Stimulated activated CD4-positive, alpha-beta T cell treated with anti-CD3 and anti-CD28 coated beads, Interleukin-4, amount 100 ng/mL, for 24 hours (primary cell): ENCODE data around the gene E2F4.
A peak's percentile ranks its signal among the peaks of the same experiment; 100 is the strongest.

Experiments
- DNase-seq: peaks from one replicate; pipeline ENCODE4 v3.0.0-alpha.2; 2020

Gene E2F4

DNA sequence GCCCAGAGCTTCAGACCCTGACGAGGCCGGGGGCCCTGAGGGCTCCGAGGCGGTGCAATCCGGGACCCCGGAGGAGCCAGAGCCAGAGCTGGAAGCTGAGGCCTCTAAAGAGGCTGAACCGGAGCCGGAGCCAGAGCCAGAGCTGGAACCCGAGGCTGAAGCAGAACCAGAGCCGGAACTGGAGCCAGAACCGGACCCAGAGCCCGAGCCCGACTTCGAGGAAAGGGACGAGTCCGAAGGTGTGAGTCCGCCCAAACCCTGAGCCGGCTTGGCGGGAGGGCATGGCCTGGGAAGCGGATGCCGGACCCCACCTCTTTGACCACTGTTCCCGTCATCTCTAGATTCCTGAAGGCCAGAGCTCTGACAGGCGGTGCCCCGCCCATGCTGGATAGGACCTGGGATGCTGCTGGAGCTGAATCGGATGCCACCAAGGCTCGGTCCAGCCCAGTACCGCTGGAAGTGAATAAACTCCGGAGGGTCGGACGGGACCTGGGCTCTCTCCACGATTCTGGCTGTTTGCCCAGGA, 17.2 kb upstream of the E2F4 start:
- DNase-seq, result no peak

DNA sequence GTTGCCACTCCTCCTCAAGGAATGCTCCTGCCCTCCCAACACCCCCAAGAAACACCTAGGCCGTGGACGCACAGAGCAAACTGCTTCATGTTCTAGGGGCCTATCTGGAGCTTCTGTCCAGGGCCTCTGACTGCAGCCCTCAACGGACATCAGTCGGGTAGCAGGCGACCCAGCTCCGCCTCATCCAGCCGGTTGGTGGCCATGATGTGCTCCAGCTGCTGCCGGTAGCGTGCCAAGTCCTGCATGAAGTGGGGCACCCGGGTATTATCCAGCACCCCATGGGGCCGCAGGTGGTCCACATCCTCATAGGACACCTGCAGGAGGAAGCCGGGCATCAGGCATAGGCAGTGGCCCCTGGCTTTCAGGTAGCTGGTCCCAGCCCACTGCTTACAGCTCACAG, 15.3 kb upstream of the E2F4 start:
- DNase-seq, result no peak

DNA sequence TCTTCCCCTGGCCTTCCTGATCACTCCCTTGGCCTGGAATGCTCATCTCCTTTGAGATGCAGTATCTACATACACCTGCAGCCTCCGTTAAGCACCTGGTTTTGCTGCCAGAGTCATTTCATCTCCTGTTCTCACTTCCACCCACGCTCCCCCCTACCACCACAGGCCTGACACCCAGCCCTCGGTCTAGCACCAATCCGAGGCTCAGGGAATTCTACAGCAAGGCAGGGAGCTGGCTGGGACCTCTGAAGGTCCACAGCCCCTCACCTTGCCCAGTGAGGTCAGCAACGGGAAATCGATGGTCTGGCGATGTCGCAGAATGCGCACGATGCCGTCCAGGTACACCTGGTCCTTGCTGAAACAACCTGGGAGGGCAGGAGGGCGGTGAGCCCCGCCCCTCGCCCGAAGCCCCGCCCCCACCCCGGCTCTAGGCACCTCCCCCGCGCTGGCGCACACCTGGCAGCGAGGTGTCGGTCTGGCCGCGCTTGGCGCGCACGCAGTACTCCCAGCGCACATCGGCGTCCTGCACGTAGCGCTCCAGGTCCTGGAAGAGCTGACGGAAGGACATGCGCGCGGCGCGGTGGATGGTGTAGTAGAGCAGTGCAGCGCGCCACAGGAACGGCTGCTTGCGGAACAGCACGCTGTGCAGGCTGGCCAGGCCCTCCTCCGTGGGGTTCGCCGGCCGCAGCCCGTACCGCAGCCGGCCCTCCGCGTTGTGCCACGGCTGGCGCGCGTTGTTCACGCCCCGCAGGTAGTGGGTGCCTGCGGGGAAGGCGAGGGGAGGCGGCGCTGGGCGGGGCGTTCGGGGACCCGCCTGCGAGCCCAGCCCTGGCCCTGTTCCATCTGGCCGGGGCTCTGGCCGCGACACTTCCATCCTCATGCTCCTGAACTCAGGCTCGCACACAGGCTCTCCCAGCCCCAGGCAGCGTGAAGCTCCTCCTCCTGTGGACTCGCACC, 13.9 kb upstream of the E2F4 start:
- DNase-seq, result peak; percentile 42

DNA sequence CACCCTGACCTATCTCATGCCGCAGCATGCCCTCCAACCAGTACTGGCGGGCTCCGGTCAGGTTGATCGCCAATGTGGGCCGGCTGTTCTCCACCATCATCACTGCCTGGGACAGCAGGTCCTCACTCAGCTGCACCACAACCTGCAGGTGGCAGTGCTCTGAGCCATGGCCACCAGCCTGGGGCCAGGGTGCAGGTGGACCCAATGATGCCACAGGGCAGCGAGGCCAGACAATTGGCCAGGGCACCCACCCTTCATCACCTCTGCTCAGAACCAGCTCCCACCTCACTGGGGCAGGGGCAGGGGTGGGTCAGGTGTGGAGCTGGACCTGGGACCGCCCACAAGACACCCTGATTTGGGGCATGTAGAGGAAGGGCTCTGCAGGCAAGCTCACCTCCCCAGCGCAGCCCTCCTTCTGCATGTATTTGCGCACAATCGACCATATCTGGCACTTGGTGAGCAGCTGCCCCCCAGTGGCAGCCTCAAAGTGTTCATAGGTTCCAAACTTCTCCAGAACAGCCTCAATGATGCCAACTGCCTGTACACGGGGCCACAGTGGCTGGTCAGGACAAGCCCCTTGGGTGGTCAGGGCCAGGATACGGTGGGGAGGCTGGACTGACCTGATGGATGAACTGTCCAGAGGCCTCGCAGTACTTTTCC, 12.4 kb upstream of the E2F4 start:
- DNase-seq, result no peak

DNA sequence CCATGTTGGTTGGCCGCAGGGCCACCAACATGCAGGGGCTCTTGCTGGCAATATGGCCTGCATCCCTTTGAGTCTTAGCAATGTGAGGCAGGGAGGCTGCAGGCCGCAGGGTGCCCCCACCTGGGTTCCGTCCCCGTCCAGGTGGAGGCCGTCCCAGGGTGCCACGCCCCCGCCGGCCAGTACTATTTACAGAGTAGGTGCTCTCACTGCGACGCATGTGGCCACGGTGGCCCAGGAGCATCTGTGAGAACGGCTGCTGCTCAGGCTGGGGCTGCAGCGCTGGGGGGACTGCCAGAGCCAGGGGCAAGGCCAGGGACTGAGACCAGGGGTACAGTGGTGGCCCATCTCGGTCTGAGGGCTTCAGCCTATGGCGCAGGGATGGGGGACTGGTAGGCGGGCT, 11.8 kb upstream of the E2F4 start:
- no peak for DNase-seq

DNA sequence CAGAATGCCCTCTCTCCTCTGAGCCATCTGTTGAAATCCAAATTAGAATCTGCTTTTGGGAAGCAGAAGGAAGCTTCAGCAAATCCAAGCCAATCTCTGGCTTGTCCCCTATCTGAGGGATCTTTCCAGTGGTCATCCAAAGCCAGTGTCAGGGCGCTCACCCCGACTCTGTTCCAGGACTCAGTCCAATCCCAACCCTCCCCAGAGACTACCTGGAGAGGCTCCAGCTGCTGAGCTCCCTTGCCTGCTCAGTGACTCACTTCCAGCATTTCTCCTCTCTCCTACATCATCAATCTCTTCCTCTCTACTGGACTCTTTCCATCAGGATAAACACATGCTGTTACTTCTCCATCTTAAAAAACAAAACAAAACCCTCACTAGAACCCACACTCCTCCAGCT, 10.6 kb upstream of the E2F4 start:
- DNase-seq, result no peak

DNA sequence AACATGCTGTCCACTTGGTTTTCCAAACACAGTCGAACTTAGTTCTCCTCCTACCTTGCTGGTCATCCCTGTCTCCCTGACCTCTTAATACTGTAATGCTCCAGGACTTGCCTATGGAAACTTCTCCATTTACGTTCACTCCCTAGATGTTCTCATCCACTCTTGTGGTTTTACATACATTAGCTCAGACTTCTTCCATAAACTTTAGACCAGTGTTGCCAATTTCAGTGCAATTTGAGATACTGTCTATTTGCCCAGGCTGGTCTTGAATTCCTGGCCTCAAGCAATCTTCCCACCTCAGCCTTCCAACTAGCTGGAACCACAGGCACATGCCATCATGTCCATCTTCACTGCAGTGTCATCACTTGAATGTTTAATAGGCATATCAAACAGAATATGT, 9.7 kb upstream of the E2F4 start:
- no peak for DNase-seq

DNA sequence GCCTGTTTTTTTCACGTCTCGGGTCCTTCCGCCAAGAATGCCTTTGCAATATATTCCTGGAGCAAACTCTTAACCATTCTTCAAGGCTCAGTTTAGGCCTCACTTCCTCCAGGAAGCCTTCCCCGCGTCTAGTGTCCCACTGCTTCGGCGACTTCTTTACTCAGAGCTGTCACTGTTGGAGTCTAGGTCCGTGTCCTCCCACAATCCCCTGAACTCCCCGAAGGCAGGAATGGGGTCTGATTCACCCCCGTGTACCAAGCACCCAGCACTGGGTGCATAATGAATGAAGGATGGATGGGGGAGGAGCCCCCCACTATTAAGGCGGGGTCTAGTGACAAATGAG, 8.7 kb upstream of the E2F4 start:
- no peak for DNase-seq

DNA sequence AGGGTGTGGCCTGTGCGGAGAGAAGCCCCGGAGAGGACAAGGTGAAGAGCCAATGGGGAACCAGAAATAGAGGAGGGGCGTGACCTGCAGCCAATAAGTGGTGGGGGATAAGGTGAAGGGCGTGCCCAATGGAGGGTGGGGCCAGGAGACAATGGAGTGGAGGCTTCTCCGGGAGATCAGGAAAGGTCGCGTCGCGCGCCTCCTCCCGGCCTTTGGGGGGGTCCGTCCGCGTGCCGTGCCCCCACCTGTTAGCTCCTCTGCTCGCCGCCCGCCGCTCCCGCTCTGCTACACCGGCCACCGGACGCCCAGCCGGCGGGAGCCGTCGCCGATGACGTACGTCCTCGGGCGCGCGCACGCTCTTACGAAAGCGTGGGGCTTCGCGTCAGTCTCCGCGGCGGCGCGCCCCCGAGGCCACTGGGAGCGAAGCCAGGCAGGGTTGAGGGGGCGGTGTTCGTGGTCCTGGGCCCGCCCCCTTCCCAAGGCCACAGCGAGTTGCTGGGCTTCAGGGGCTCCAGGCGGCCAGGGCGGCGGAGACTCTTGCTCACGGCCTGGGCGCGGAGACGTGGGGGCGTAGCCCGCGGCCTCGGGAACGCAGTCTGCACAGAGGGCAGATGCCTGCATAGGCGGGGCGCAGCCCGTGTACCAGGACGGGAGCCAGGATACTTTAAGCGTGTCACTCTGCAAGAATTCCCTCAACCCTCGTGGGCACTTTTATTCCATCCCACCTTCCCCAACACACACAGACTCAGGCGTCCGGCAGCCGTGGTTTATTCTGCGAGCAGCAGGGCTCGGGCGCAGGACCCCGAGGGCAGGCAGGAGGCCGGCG, 8.1 kb upstream of the E2F4 start, which contains the start of gene MATCAP1:
MATCAP1 (minus strand) TSS at position 337 of the 826 bp plus-strand sequence. CDS start 3,353 bp downstream, outside the sequence.
- DNase-seq, result peak; percentile 96

DNA sequence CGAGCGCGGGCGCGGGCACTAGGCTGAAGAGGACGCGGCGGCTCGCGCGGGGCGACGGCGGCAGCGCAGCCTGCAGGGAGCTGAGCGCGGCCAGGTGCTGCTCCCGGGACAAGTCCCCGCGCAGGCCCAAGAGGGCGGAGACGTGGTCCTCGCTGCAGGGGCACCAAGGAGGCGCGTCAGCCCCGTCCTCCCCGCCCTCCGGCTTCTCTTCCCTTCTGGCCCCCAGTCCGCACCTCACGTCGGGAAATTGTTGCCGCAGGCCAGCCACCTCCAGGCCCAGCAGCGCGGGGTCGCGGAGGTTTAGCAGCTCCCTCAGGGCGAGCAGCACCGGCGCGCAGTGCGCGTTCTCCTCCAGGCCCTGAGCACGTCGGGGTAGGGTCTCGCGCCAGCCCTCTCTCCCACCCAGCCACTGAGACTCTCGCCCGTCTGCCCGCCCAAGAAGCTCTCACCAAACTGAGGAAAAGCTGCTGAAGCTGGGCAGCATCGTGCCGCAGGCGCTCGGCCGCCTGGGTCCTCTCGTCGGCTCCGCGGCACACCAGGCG, 7.4 kb upstream of the E2F4 start:
- no peak for DNase-seq

DNA sequence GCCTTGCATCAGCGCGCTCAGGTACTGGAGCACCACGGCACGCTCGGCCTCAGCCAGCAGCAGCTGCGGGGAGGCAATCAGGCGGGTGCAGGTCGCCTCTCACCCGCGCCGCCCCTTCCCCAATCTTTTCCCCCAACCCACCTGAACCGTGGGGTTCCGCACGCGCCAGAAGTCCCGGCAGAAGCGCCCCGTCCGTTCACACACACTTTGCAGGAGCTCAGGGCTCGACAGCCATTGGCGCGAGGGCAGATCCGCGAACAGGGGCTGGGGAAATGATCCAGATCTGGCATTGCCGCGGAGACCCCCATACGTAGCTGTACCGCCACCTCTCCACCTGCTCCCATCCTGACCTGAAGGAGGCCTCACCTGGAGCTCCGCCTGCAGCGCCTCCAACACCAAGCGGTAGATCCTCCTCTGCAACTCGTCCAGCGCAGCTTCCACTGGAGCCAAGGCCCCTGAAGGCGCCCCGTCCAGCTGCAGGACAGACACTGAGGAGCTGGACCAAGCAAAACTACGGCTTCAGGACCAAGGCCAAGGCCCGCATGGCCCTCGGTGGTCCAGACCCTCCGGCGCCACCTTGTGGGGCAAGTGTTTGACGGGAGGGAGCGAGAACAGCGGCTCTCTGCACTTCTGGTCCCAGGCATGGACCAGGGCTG, 6.8 kb upstream of the E2F4 start:
- DNase-seq, result peak; percentile 88

DNA sequence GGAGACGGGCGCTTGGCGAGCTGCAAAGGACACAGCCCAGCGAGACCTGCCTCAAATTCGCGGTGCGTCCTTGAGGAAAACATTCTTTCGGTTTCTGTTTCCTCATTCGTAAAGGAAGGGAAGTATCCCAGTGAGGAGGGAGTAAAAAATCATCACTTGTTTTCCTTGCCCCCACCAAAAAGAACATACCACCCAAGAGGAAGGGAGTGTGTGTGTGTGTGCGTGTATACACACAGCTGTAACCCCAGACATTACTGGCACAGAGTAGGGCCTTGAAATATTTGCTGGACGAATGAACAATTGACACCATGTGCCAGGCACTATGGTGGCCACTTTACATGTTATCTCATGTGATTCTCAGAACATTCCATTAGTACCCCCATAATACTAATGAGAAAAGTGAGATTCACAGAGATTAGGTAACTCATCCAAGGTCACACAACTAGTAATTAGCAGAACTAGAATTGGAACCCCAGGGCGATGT, 6.3 kb upstream of the E2F4 start:
- DNase-seq, result no peak

DNA sequence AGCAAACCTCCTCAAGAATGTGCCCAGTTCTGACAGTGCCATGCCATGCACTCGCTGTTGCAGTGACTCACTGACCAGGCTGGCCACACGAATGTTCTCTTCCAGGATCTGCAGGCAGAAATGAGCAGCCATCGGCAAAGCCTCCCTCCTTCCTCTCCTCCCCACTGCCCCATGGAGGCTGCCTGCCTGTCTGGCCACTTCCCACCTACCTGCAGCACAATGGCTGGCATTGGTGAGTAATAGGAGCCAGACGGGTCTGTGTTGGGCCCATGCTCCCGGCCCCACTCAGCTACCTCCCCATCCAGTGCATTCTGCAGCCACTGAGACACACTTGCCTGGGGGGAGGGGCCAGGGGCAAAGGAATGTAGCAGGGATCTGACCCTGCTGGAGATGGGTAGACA, 5.4 kb upstream of the E2F4 start:
- no peak for DNase-seq

DNA sequence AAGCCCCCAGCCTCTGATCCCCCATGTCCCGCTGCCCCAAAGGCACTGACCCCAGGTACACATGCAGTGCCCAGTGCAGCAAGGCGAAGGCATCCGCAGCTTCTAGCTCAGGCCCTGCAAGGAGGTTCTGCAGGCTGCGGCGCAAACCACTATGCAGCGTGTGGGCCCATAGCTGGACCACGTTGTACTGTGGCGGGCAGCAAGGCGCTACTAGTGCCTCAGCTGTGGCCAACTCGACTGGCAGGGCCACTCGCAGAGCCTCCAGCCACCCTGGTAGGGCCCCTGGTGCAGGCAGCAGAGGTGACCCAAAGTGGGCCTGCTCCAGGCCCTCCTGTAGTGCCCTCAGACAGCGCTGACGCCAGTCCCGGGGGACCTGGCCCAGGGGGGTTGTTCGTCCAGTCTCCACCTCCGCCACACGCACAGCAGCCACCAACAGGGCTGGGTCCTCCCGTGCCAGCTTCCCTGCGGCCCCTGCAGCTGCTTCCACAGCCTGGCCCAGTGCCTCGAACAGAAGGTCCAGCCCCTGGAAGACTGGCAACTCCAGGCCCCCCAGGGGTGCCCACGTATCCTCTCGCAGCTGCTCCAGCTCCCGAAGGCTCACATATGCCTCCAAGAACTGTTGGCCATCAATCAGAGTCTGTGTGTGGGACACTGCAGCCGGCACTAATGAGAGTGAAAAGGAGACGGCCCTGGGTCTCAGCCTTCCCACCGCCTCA, 4.6 kb upstream of the E2F4 start:
- DNase-seq, result no peak

DNA sequence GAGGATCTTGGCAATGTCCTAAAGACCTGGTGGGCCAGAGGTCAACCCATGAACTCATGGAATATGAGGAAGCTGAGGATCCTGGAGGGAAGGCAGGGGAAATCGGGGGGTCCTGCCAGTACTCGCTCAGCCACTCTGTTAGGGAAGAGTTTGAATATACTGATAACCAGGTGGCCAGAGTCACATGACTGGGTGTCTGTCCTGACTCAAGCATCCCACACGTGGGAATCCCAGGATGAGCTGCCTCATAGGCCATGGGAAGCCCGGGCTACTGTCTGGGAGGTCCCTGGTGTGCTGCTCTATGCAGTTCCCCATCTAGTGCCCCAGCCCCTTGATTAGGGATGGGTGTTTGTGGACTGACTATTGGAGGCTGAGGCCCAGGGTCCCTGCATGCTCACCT, 3.6 kb upstream of the E2F4 start:
- no peak for DNase-seq

DNA sequence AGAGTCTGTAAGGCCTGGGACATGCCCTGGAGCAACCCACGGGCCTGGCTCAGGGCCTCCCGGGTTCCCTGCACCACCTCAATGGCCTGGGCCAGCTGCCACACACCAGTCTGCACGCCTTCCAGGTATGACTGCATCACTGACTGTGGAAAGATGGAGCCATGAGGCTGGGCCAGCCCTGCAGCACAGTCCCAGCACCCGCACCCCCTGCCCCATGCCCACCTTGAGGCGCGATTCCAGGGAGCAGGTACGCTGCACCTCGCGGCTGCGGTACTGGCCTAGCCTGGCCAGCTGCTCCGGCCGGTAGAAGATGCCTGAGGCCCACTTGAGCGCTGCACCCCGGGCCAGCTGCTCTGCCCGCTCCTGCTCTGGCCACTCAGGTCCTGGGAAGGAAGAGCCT, 3.2 kb upstream of the E2F4 start:
- no peak for DNase-seq

DNA sequence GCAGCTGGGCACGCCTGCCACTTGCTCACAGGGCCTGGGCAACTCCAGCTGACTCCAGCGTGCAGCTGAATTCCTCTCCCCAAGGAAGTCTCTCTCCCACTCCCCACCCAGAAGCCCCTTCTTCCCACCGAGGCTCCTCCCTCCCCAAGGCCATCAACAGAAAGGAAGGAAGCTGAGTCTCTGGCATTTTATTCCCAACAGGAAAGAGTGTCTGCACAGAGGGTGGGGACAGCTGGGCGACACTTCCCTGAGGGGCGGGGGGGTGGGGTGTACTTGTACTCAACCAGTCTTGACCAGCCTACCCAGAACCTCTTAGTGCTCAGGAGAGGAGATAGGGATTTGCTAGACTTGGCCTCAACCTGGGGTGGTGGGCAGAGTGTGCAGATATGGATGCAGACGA, 1.9 kb upstream of the E2F4 start, which contains the start of gene EXOC3L1:
EXOC3L1 (minus strand) TSS at position 96 of the 400 bp plus-strand sequence. CDS start 460 bp downstream, outside the sequence.
- DNase-seq, result no peak

DNA sequence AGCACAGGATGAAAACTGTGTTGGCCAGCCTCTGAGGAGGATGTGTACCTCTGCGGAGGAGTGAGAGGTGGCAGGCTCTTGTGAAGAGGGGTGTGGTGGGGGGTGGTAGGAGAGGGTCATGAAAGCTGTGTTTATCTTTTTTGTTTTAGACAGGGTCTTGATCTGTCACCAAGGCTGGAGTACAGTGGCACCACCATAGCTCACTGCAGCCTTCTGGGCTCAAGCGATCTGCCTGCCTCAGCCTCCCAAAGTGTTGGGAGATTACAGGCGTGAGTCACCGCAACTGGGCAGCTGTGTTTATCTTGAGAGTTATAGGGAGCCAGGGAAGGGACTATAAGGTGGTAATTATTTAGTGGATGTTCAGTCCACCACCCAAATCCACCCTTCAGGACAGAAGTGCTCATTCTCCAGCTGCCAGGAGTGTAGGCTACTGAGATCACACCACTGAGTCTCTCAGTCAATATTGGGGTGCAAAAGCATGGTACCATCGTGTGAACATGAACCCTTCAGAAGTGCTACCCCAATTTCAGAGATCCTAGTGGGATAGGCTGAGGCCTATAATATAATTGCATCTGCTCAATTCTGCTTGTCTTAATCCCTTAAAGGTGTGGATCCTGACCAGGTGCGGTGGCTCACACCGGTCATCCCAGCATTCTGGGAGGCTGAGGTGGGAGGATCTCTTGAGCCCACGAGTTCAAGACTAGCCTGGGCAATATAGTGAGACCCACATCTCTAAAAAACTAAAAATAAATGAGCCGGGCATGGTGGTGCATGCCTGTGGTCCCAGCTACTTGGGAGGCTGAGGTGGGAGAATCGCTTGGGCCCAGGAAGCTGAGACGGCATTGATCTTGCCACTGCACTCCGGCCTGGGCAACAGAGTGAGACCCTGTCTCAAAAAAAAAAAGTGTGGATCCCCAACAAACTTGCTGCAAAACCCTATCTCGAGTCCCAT, 1.2 kb upstream of the E2F4 start:
- DNase-seq, result no peak

DNA sequence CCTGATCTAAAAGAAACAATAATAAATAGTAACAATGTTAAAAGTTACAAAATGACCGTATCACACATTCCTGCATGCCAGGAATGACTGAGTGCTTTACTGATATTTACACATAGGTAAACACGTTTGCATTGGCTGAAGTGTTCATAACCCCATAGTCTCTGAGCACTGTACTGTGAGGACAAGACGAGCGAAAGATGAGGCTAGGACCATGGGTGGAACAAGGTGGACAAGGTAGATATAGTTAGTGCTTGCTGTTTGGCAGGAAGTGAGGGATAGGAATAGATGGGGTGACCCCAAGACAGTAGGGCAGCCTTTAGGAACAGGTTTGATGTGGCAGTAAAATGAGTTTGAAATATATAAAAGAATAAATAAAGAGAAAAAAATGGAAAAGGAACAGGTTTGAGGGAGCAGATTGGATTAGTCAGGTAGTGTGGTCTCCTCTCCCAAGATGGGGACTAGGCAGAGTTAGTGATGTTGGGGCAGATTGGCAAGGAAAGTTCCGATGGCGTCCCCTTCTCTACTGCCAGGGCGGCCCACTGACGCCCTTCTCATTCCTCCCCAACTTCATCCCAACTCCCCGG, 452 bp upstream of the E2F4 start:
- no peak for DNase-seq
